HG02970 (cell line): ENCODE measurements around the gene DGKK.

Experiments used
- ATAC-seq: cut with Tn5 transposase; IDR thresholded peaks from one replicate; pipeline ENCODE4 v1.9.1; 2021; ENCODE audit warnings: mild to moderate bottlenecking, moderate library complexity, moderate number of reproducible peaks; ENCODE audit not compliant: unreplicated experiment, low FRiP score

Gene DGKK, protein sequence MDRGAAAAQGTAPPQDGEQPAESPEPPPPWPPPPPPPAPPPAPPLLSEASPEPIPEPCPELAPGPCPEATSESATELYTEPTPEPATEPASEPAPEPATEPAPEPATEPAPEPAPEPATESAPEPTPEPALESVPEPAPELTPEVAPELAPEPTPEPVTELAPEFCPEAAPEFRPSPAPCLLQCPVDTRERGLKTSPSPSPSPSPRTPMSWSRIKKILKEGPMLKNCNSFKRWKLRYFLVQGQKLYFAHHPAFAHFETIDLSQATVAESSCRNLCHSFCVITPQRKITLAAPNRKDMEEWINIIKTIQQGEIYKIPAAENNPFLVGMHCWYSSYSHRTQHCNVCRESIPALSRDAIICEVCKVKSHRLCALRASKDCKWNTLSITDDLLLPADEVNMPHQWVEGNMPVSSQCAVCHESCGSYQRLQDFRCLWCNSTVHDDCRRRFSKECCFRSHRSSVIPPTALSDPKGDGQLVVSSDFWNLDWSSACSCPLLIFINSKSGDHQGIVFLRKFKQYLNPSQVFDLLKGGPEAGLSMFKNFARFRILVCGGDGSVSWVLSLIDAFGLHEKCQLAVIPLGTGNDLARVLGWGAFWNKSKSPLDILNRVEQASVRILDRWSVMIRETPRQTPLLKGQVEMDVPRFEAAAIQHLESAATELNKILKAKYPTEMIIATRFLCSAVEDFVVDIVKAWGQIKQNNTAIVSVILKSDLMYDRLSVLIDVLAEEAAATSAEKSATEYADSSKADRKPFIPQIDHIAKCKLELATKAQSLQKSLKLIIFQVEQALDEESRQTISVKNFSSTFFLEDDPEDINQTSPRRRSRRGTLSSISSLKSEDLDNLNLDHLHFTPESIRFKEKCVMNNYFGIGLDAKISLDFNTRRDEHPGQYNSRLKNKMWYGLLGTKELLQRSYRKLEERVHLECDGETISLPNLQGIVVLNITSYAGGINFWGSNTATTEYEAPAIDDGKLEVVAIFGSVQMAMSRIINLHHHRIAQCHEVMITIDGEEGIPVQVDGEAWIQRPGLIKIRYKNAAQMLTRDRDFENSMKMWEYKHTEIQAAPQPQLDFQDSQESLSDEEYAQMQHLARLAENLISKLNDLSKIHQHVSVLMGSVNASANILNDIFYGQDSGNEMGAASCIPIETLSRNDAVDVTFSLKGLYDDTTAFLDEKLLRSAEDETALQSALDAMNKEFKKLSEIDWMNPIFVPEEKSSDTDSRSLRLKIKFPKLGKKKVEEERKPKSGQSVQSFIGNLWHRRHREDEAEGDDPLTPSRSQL

DNA sequence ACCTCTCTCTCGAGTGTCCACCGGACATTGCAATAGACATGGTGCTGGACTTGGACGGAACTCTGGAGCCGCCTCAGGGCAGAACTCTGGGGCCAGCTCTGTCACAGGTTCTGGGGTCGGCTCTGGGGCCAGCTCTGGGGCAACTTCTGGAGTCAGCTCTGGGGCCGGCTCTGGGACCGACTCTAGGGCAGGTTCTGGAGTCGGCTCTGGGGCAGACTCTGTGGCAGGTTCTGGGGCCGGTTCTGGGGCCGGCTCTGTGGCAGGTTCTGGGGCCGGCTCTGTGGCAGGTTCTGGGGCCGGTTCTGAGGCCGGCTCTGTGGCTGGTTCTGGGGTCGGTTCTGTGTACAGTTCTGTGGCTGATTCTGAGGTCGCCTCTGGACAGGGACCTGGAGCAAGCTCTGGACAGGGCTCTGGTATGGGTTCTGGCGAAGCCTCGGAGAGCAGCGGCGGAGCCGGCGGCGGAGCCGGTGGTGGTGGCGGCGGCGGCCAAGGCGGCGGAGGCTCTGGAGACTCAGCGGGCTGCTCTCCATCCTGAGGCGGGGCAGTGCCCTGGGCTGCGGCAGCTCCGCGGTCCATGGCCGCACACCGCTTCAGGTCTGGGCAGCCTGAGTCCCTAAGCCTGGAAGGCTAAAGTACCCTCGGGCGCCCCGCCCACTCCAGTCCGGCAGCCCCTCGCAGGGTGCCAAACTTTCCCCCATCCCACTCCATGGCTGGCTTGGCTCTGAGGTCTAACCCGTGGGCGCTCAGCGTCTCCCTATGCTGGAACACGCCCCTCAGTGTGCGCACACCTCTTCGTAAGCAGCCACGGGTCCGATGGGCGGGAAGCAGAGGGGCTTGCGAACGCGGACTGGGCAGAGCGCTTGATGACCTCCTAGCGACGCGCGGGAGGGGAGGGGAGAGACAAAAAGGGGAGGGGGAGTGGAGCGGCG, at the start of gene DGKK:
Gene DGKK, minus strand, starts transcription at position 723 of the 929 bp plus-strand sequence. Its CDS starts 147 bp downstream, at position 576.
- no peak for ATAC-seq

DNA sequence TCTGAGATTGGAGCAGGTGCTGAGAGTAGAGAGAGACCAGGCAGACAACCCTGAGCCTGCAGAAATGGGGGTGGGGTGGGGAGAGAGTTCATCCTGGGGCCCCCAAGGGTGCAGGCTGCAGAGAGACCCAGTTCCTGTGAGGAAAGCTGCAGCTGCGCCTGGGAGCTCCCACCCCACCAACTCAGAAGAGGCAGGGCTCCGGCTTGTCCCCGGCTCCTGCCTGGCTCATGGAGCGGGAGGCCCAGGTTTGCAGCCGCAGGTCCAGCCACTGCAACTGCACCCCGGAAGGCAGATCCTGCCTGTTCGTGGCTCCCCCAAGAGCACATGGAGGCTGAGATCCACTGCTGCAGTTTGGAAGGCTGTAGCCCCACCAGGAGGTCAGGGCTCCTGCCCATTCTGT, 44.2 kb upstream of the DGKK start:
- ATAC-seq, result no peak

DNA sequence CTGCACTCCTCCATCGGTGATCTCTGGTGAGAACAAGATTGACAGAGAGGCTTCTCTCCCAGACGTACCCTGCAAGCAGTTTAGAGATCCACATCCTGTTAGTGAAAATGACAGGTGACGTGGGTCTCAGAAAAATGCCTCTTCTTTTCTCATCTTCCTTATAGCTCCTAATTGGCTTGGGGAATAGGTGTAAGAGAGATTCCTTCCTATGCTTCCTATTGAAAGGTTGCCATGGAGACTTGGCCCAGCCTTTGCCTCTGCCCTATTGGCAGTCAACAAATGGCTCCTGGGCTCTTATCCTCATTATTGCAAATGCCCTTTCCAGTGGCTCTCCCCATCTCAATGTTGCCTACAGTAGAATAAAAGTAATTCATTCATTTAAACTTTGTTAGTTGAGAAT, 26.5 kb upstream of the DGKK start:
- ATAC-seq, result no peak

DNA sequence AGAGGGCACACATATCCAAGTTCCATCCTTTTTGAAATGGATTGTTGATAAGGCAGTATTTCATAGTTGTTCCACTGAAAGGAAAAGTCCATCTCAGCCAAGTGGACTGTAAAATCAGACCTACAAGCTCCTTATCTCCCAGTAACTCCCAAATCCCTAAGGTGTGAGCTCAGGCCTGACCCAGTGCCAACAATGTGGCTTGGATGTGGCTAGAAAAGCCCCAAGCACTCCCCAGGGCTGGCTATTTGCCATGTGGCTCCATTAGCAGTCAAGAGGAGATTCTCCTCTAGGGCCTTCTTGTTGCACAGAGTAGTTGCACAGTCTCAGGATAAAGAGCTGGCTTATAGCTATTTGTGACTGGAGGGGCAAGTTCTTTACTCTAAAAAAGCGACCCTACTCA, 25.0 kb upstream of the DGKK start:
- no peak for ATAC-seq

DNA sequence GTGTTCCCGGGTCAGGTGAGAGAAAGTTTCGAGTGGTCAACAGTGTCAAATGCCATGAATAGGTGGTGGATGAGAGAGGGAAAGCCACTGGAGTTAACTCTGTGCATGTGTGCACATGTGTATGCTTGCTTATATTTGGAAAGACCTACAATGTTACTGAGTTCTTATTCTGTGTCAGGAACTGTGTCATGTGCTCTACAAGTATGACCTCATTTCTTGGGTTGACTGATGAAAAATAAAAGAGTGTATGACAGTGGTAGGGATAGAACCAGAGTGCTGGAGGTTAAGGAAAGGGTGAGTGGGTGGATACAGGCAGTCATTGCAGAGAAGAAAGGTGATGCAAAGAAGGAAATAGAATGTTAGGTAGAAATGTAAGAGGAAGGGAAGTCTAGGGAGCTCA, 22.1 kb upstream of the DGKK start:
- no peak for ATAC-seq

DNA sequence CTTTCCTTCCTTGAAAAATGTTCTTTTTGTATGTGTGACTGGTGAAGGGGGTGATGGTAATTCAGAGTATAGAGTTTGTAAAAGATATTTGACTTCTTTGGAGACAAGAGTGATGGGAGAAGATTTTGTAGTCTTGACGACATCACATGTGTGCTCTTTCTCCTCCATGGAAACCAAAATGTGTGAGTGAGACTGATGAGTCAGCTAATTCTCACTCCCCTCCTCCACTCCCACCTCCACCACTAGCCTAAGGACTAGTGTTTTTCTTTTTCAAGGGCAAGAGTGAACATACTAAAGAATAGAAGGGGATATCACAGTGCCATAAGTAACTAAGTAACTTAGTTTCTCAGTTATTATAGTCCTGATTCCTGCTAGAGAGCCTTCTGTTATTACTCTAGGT, 14.0 kb upstream of the DGKK start:
- ATAC-seq, result no peak

DNA sequence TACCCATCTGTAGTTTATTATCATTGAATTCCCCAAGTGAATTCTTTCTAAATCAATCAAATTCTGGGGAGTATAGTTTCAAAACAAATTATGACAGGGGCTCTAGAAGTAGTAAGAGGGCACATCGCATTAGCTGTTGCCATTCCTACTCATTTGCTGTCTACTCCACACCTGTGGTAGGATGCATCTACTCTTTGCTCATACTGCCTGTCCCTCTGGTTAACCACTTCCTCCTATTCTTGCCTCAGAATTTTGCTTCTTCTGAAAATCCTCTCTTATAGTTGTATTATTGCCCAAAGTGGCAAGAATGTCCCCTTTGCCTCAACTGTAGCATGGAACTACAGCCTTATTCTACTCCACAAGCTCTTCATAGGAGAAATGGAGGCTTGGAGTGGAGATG, 12.7 kb upstream of the DGKK start:
- no peak for ATAC-seq

DNA sequence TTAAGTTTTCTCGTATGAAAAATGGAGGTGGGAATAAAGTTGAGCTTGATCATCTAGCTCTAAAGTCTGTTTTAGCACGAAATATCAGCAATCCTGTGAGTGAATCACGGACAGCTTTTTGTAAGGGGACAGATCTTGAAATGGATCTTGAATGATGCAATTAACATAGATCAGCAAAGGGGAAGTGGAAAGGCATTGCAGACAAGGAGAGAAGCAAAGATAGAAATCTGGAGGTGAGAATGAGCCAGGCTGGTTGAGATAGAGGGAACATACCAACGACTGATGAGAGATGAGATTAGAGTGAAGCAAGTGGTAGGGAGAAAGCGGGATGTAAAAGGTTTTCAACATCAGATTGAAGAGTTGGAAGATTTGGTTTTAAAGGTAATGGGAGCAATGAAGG, 4.6 kb upstream of the DGKK start:
- no peak for ATAC-seq

DNA sequence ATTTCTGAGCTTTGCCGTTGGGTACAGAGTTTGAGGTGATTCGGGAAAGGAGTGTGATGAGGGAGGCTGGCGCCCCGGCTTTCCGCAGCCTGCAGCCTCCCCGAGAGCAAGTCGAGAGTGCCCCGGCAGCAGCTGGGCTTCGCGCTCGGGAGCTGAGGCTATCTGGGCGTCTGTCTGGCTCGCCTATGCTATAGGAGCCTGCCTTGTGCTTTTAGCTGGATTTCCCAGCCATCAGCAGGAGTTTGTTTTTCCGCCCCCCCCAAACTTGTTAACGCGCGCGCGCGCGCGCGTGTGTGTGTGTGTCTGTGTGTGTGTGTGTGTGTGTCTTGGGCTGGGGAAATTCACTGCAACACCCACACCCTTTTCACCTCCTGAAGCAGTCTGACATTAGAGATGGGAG, 765 bp upstream of the DGKK start:
- ATAC-seq, result no peak

DNA sequence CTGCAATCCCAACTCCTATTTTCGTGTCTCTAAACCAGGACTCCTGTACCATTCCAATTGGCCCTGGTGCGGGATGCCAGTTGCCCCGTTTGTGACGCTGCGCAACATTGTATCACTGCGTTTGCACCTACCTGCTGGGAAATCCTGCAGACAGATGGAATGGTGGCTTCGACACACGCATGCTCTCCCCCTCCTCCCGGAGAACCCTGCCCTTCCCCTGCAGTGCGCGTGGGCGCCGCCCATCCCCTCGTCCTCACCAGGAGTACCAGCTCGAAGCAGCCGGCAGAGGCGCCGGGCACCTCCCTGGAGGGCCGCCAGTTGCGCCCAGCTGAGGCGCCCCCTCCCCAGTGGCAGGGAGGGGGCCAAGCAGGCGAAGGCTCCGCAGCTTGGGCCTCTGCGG, 1.4 kb downstream of the DGKK start:
- no peak for ATAC-seq

DNA sequence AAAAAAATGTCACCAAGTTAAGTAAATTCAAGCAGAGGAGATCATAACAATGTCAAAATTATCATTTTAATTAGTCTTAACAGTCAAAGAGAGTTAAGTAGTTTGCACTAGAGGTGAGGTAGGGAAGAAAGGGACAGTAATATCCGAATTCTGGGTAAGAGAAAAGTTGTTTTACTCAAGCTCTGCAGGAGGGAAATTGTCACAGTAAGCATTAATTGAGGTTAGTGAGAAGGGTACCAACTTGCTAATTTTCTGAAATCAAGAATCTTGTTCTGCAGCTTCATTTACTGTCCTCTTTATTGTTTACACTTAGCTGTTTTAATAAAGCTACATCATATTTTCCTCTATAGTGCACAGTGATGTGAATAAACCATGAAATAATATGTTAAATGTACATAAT, 11.0 kb downstream of the DGKK start:
- no peak for ATAC-seq

DNA sequence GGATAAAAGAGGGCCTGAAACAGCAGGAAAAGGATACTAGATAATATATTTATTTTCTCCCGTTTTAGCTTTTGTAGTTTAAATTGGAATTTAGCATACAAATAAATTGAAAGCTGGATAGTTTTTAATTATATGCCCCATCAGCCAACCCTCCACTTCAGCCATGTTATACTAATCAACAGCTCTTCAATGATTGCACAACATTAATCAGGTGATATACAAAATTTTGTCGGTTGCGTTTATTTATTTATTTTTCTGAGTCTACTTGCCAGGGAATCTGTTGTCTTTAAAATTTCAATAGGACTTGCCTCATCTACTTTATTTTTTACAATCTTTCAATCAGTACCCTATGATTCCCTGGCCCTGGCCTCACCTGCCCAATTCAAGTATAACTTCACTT, 12.1 kb downstream of the DGKK start:
- ATAC-seq, result no peak

DNA sequence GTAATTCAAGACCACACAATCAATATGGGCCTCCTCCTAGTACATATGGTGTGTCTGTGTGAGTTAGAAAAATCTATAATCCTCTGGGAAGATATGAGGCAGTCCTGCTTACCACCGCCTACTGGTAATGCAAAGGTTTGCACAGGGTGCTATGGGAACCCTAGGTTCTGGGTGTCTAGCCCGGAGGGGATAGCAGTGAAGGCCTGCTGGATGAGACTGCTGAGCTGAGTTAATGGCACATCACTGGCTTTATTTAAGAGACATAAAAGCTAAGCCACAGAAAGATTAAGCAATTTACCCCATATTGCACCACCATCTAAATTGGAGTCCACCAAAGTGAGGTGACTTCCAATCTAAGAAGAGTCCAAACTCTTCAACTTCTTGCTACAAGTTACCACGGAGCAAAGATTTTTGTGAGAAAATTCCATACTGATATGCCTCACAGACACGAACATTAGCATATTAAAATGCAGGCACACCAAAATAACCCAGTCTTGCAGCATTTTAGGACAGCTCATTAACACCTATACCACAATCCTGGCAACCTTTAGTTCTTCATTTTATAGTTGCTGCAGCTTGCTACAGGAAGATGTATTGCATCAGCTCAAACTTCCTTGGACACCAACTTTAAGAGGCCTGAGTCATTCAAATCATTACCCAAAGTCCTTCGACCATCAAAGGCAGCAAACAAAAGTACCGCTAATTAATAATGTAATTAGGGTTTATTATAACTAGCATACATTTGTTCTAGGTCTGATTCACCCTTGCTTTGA, 13.7 kb downstream of the DGKK start:
- no peak for ATAC-seq

DNA sequence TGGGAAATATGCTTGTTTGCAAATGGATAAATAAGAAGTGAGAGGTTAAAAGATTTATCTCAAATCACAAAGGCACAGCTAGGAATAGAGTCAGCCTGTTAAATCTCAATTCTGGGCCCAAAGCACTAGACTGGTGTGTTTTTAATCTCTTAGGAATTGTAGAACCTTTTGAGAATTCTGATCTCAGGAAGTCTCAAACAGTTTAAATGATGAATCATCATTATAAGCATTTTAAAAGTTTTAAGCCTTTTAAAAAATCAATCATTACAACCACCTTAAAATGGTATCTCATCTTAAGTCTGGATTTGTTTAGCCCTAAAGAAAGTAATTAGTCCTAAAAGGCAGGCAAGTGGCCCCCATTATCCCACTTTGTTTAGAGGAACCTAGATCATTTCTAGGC, 17.8 kb downstream of the DGKK start:
- ATAC-seq, result no peak

DNA sequence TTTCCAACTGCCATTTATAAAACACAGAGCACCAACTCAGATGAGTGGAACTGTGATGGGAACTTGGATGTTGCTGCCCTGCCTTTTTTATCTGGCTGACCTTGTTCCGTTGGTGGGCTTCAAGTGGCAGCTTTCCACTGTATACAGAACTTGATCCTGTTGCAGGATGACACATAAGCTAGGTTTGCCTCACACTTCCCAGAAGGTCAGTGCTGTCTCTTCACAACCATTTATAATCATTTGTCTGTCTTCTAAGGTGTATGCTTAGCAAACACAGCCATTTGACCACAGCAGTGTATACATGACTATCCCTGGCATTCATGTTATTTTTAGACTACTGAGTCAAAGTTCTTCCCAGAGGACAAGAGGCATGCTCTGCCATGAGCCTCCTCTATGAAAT, 20.3 kb downstream of the DGKK start:
- no peak for ATAC-seq

DNA sequence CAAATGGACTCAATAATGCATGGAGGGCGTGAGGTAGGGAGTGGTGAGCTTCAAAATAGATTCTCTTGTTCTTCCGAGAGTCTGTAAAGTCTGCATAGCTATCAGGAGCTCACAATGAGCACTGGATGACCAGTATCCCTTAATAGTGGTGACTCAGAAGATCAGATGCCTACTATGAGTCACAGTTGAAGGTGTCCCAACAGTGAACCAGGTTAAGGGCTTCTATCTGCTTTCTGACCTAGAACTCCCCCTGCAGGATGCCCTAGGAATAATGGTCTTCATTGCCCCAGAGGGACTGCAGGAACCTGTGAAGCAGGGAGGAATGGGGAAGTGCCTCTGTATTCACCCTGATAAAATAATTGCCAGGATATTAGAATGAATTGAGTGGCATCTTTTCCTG, 22.1 kb downstream of the DGKK start:
- ATAC-seq, result no peak

DNA sequence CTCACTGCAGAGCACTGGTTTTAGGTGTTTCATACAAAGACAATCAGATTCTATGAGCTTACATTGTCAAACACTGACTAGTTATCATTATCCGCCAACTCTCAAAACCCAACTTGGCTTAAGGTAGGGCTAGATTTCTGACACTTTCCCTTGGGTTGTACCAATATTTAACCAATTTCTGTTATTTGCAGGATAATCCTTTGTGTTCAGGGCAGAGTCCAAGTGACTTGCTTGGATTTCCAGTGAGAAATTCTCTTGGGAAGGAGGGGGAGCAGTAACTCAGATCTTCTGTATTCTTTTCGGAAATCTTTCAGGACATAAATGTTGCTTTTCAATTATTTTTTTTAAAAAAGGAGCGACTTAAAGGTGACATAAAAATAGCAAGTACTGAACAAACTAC, 23.1 kb downstream of the DGKK start:
- no peak for ATAC-seq

DNA sequence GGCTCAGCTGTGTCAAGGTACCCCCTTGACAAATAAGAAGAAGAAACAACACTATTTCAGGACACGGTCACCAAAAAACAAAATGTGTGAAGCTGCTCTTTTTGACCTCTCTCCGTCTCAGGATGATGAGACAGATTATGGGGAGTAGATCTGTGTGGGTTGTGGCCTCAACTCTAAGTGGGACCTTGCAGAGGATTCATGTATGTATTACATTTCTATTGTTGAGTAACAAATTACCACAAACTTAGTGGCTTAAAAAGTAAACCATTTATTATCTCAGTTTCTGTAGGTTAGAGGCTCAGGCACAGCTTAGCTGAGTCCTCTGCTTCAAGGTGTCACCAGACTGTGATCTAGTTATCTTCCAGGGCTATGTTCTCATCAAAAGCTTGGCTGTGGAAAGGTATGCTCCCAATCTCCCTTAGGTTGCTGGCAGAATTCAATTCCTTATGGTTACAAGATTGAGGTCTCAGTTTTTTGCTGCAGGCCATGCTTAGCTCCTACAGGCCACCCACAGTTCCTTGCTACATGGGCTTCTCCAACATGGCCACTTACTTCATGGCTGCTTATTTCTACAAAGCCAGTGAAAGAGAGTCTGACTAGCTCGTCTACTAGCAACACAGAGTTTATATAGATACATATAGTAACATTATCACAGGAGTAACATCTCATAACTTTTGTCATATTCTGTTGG, 28.1 kb downstream of the DGKK start:
- ATAC-seq, result no peak

DNA sequence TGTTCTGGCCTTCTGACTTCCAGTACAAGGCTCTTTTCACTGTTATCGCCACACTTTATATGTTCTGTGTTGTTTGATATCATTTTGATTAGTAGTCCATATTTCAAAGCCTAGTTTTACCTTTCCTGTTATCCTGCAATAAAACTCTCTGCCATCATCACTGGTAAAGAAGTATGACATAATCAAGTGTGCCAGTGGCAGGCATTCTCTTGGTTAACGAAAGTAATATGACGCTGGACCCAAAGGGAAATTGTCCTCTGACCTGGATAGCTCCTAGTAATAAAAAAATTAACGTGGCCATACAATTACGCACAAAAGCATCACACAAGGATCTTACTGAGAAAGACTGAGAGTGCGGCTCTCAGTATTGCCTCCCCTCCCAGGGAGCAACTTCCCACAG, 33.8 kb downstream of the DGKK start:
- ATAC-seq, result no peak
